ENCODE results near the gene PLCG2. TPM values are rescaled to one million over a fixed set of nuclear protein-coding genes. Genes with fewer than 3 reads are reported as not detected.

PLCG2 gene
- total RNA-seq = under 0.01 and 0.12 TPM in 2 replicates

DNA sequence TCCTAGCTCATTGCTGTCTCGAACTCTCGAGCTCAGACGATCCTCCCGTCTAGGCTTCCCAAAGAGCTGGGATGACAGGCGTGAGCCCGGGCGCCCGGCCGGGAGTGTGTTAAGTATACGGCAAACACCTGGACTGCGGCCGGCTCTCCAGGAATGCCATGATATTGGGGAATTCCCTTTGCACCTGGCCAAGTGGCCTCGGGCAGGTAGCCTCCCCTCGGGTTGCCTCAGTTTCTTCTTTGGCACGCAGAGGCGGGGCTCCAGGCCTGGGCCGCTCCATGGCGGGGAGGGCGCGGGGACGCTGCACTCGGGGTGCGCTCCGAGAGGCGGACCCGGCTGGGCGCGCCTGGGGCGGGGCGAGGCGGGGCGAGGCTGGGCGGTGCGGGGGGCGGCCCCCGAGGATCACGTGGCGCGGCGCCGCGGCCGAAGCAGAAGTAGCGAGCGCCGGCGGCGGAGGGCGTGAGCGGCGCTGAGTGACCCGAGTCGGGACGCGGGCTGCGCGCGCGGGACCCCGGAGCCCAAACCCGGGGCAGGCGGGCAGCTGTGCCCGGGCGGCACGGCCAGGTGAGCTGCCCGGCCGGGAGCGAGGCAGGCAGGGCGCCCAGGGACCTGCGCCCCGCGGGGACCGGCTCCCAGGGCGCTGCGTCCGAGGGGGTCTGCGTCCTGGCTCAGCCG lies at the start of gene PLCG2:
TSS of gene PLCG2 (plus strand) at position 431 of the 675 bp plus-strand sequence. CDS start 6,699 bp downstream, outside the sequence.

DNA sequence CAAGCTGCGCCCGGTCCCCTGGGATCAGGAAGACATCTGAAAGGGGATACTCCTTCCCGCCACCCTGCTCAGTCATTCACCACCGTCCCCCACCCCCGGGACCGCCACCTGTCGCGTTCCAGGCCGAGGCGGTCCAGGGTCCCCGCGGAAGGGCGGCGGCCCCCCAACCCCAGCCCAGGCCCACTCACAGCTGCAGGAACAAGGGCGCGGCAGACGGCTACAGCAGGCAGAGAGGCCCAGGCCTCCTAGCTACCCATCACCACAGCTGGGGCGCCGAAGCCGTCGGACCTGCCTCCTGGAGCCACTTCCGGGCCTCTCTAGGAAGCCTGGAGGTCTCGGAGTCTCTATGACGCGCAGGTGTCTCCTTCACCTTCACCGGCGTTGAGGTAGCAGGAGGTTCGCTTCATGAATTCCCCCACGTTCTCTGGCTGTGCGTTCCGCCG lies 232.1 kb downstream of the PLCG2 start, which contains the start of gene SDR42E1:
TSS of gene SDR42E1 (minus strand) at position 272 of the 443 bp plus-strand sequence. CDS start 10,612 bp downstream, outside the sequence.

Other genes starting within 250 kb of the PLCG2 start
- gene SDR42E1, start 232.2 kb downstream of the PLCG2 start, total RNA-seq = under 0.01 TPM in 1 of 2 replicates, not detected in the other